Heart left ventricle (tissue), 13 donors: ENCODE measurements around the gene ZIC1.

Source experiments
- POLR2A ChIP-seq, 2 donors: fragments of 450-650 bp; IDR thresholded peaks; one replicate each; pipeline ENCODE4 v1.6.1; 2017; ENCODE audit warnings: antibody characterized with exemption in 2 of 2, mild to moderate bottlenecking in 2 of 2, moderate library complexity in 2 of 2
- TF ChIP-seq, protein P1 (sequence below), 12 donors: fragments of 200-600 bp; sonication (generic) in 4 of 12; IDR thresholded peaks; one replicate each; pipeline versions ENCODE4 v1.5.0 to v1.8.0; 2018 to 2022; ENCODE audit warnings: antibody characterized with exemption in 12 of 12, mild to moderate bottlenecking in 5 of 12
- donor health status: ischemic (EF 13 %, LVEDD 7.1; RV severe dilation, severe dysfunction).
- donor health status: DM: no; HTN: yes; CAD: no.
- donor health status: DM: no; HTN: no; CAD: no.
- donor health status: ischemic (EF 25% LVEDD 6.9; RV normal size, moderate dysfunction).
- donor health status: ischemic (EF 25% LVEDD 5.7; RV mildly dilated, moderate dysfunction).
- donor health status: ischemic (EF 35%, LVEDD 5.7; RV mildly dilated, moderate dysfunction).
- donor health status: nonischemic (EF 11% LVEDD 7.7; RV severe dilation, severe dysfunction).
- donor health status: DM: yes; HTN: yes; CAD: no.
- donor health status: PGD.
- donor health status: ischemic (EF 29% LVEDD 5.4; RV normal size, mild dysfunction).
- donor health status: nonischemic (EF 23%, LVEDD 6.1; RV moderate dilation, normal function).

DNA sequence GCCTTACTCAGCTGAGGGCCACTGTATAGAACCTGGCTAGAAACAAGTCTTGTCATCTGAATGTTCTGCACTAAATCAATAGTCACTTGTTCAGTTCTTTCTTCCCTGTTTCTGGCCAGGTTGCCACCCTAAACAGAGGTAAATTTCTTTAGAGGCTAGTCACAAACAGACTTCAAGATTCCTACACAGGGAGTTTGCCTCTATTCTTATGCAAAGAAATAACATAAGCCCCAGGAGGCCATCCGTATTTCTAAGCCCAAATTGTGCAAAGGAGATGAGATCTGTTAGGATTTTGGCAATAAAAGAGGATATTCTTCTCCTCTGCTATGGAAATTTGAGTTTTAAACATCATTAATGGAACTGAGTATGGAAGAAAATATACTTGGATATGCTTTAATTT is 7.7 kb upstream of the ZIC1 start:
- TF ChIP-seq, protein P1, sequence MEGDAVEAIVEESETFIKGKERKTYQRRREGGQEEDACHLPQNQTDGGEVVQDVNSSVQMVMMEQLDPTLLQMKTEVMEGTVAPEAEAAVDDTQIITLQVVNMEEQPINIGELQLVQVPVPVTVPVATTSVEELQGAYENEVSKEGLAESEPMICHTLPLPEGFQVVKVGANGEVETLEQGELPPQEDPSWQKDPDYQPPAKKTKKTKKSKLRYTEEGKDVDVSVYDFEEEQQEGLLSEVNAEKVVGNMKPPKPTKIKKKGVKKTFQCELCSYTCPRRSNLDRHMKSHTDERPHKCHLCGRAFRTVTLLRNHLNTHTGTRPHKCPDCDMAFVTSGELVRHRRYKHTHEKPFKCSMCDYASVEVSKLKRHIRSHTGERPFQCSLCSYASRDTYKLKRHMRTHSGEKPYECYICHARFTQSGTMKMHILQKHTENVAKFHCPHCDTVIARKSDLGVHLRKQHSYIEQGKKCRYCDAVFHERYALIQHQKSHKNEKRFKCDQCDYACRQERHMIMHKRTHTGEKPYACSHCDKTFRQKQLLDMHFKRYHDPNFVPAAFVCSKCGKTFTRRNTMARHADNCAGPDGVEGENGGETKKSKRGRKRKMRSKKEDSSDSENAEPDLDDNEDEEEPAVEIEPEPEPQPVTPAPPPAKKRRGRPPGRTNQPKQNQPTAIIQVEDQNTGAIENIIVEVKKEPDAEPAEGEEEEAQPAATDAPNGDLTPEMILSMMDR (IDR thresholded peaks at IDR 0.05) = no peak
- TF ChIP-seq POLR2A (IDR thresholded peaks at IDR 0.05) = no peak
